ENCODE measurements around the gene MED10. TPM values are rescaled to one million over a fixed set of nuclear protein-coding genes. Genes with fewer than 3 reads are reported as not detected.

MED10 gene
- total RNA-seq: 28.3 and 38.3 TPM in 2 replicates

DNA sequence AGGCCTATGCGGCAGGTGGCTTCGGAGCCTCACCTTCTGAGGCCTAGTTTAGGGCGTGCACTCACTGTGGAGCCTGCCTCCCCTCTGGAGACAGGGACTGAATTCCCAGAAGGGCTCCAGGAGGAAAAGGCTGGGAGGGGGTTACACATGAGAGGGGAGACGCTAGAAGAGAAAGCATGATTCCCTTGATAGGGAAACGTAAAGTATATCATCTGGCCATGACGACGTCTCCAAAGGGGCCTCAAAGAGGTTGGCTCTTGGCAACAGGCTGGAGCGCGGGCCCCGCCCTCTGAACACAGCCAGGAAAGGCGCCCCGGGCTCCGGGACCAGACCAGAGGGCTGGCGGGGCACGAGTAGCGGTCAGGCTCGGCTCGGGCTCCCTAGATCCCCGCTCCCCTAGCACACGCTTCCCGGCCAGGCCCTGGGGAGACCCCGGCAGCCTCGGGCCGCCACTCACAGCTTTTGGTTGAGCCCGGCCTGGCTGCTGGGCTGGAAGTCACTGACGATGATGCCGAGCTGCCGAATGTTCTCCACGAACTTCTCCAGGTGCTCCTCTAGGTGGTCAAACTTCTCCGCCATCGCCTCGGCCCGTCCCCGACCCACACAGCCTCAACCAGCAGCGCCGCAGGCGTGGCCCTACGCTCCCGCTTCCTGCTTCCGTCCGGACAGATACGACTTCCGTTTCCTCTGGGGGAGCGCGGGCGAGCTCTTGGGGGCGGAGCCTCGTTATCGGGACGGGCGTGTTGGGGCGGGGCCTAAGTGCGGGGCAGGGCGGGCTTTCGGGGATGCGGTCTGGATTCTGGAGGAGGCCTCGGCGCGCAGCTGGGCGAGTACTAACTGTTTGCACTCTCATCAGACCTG lies at the start of gene MED10:
Gene MED10, minus strand, starts transcription at position 643 of the 861 bp plus-strand sequence. Its CDS starts 64 bp downstream, at position 579.
- TF ChIP-seq, protein P1, sequence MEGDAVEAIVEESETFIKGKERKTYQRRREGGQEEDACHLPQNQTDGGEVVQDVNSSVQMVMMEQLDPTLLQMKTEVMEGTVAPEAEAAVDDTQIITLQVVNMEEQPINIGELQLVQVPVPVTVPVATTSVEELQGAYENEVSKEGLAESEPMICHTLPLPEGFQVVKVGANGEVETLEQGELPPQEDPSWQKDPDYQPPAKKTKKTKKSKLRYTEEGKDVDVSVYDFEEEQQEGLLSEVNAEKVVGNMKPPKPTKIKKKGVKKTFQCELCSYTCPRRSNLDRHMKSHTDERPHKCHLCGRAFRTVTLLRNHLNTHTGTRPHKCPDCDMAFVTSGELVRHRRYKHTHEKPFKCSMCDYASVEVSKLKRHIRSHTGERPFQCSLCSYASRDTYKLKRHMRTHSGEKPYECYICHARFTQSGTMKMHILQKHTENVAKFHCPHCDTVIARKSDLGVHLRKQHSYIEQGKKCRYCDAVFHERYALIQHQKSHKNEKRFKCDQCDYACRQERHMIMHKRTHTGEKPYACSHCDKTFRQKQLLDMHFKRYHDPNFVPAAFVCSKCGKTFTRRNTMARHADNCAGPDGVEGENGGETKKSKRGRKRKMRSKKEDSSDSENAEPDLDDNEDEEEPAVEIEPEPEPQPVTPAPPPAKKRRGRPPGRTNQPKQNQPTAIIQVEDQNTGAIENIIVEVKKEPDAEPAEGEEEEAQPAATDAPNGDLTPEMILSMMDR (conservative IDR thresholded peaks at IDR 0.05; ENCODE audit: low read depth, low read length): no peak
- H3K4me3 ChIP-seq (ENCODE audit: low read depth, low read length): peak within 1 kb of the TSS; percentile 97
- peak; percentile 38 for DNase-seq (ENCODE audit: low read depth)

- TF ChIP-seq, protein P1 (conservative IDR thresholded peaks at IDR 0.05; ENCODE audit: low read depth, low read length): no peak
- DNase-seq (ENCODE audit: low read depth): no peak
- no peak overlapping the region for H3K4me3 ChIP-seq (ENCODE audit: low read depth, low read length)
Observed at GRCh38 chr5:6427694-6428093, 49.3 kb upstream of the MED10 start.

- DNase-seq (ENCODE audit: low read depth): no peak
- TF ChIP-seq, protein P1 (conservative IDR thresholded peaks at IDR 0.05; ENCODE audit: low read depth, low read length): no peak
- H3K4me3 ChIP-seq (ENCODE audit: low read depth, low read length): no peak overlapping the region
Observed at GRCh38 chr5:6424700-6425099, 46.4 kb upstream of the MED10 start.

GRCh38 chr5:6424110-6424659 lies 45.8 kb upstream of the MED10 start:
- DNase-seq (ENCODE audit: low read depth): no peak
- TF ChIP-seq, protein P1 (conservative IDR thresholded peaks at IDR 0.05; ENCODE audit: low read depth, low read length): no peak
- no peak overlapping the region for H3K4me3 ChIP-seq (ENCODE audit: low read depth, low read length)

GRCh38 chr5:6423327-6424109 lies 45.2 kb upstream of the MED10 start:
- TF ChIP-seq, protein P1 (conservative IDR thresholded peaks at IDR 0.05; ENCODE audit: low read depth, low read length): no peak
- no peak for DNase-seq (ENCODE audit: low read depth)
- no peak overlapping the region for H3K4me3 ChIP-seq (ENCODE audit: low read depth, low read length)

- no peak for DNase-seq (ENCODE audit: low read depth)
- H3K4me3 ChIP-seq (ENCODE audit: low read depth, low read length): no peak overlapping the region
- TF ChIP-seq, protein P1 (conservative IDR thresholded peaks at IDR 0.05; ENCODE audit: low read depth, low read length): no peak
Observed at GRCh38 chr5:6419340-6419852, 41.0 kb upstream of the MED10 start.

Data from epithelial cell of proximal tubule (primary cell).